PC-9 (cell line): ENCODE measurements around the gene FAF1. TPM values are rescaled to one million over a fixed set of nuclear protein-coding genes. Genes with fewer than 3 reads are reported as not detected.
"Not testable (repeated sequence)": the region's sequence is repeated elsewhere in the genome, so short reads cannot be mapped to it uniquely, and the experiment has no call there.

Source experiments
- BruUV-seq: library from RNA; stranded (reverse); fragments of 400-500 nt; replicated peaks from 2 replicates; lab custom pipeline; 2021; lab: Mats Ljungman, UMichigan
- CTCF ChIA-PET: fragments of 300-600 bp; sonication (Branson Sonifier 250); formaldehyde crosslinking; loops from one replicate; lab custom pipeline; 2022; ENCODE audit warnings: antibody characterized with exemption; lab: Charles Lee
- POLR2A ChIA-PET: fragments of 300-600 bp; sonication (Branson Sonifier 250); formaldehyde crosslinking; loops from one replicate; lab custom pipeline; 2022; ENCODE audit warnings: antibody characterized with exemption; ENCODE audit not compliant: unreplicated experiment; lab: Charles Lee
- DNase-seq, 2 experiments: peaks; one replicate each; pipeline versions ENCODE4 v3.0.0 to v3.0.0-alpha.2; 2015 to 2022; ENCODE audit warnings: mixed read lengths in 1 of 2
- H2AFZ ChIP-seq: fragments of 200-600 bp; sonication (generic); 2 replicates; pipeline ENCODE4 v1.8.1; 2017; ENCODE audit warnings: antibody characterized with exemption
- H3F3A ChIP-seq: fragments of 200-600 bp; sonication (generic); 2 replicates; pipeline ENCODE4 v1.8.1; 2017; ENCODE audit warnings: antibody characterized with exemption, mild to moderate bottlenecking, low read depth; ENCODE audit not compliant: insufficient read depth
- H3K27ac ChIP-seq: fragments of 200-600 bp; sonication (generic); 2 replicates; pipeline ENCODE4 v1.6.1; 2016; ENCODE audit warnings: mixed run types
- H3K27me3 ChIP-seq: fragments of 200-600 bp; sonication (generic); 2 replicates; pipeline ENCODE4 v1.6.1; 2016; ENCODE audit warnings: low read depth, mixed run types; ENCODE audit not compliant: insufficient read depth
- H3K36me3 ChIP-seq: fragments of 200-600 bp; sonication (generic); 2 replicates; pipeline ENCODE4 v1.6.1; 2016; ENCODE audit warnings: low read depth, mixed run types
- H3K4me1 ChIP-seq: fragments of 200-600 bp; sonication (generic); replicated peaks from 2 replicates; pipeline ENCODE4 v1.6.1; 2016; ENCODE audit warnings: mixed run types; ENCODE audit not compliant: insufficient read depth
- H3K4me2 ChIP-seq: fragments of 200-600 bp; sonication (generic); 2 replicates; pipeline ENCODE4 v1.6.1; 2017; ENCODE audit warnings: mixed run types
- H3K4me3 ChIP-seq: fragments of 200-600 bp; sonication (generic); 2 replicates; pipeline ENCODE4 v1.6.1; 2016; ENCODE audit warnings: mixed run types
- H3K79me2 ChIP-seq: fragments of 200-600 bp; sonication (generic); 2 replicates; pipeline ENCODE4 v1.6.1; 2017; ENCODE audit warnings: low read depth, mixed run types
- H3K9me2 ChIP-seq: fragments of 200-600 bp; sonication (generic); 2 replicates; pipeline ENCODE4 v1.8.1; 2017; ENCODE audit warnings: mild to moderate bottlenecking; ENCODE audit not compliant: insufficient read depth
- H3K9me3 ChIP-seq: fragments of 200-600 bp; sonication (generic); 2 replicates; pipeline ENCODE4 v1.8.1; 2016; ENCODE audit warnings: low read depth; ENCODE audit not compliant: insufficient read depth
- H4K20me1 ChIP-seq: fragments of 200-600 bp; sonication (generic); 2 replicates; pipeline ENCODE4 v1.8.1; 2017; ENCODE audit not compliant: insufficient read depth
- CTCF ChIP-seq: fragments of 200-600 bp; sonication (generic); conservative IDR thresholded peaks from 2 replicates; pipeline ENCODE4 v1.6.1; 2017; ENCODE audit warnings: mixed run types, antibody characterized with exemption, mild to moderate bottlenecking, moderate library complexity
- EZH2 ChIP-seq: fragments of 200-600 bp; sonication (generic); IDR thresholded peaks from 2 replicates; pipeline ENCODE4 v1.8.0; 2017; ENCODE audit warnings: antibody characterized with exemption, low read depth
- intact Hi-C: fragments of 100-400 bp; cut with micrococcal nuclease; formaldehyde crosslinking; loops from one replicate; pipeline ENCODE4 v1.10.0; 2022; ENCODE audit not compliant: unreplicated experiment
- total RNA-seq: library from RNA; stranded (reverse); gene quantifications from 2 replicates; pipeline ENCODE4 v1.2.3, GENCODE V29; 2021

The FAF1 gene
- total RNA-seq, 1 experiment from 2014 or later: 105 TPM

- no peak overlapping the region for H3K27ac ChIP-seq
- H3K9me2 ChIP-seq: no peaks in the 10 kb centered on the region
- intact Hi-C loops: no loop called here
- H3K9me3 ChIP-seq: no peaks in the 10 kb centered on the region
- ChIA-PET POLR2A (no interaction called here), CTCF (no interaction called here)
- no peak overlapping the region for H3K4me3 ChIP-seq
- 0 out of 2 replicates have a peak, but pooled peaks cover 7% of the 10 kb centered on the region for H3K36me3 ChIP-seq
- no peak overlapping the region for H3K4me2 ChIP-seq
- TF ChIP-seq EZH2 (no peak), CTCF (no peak)
- H3K4me1 ChIP-seq: peaks cover 16% of the 10 kb centered on the region
- BruUV-seq: no TSS peak
- DNase-seq: no peak
- H2AFZ ChIP-seq: no peak overlapping the region
- peaks cover 5% of the 10 kb centered on the region for H4K20me1 ChIP-seq
- H3K79me2 ChIP-seq: peaks cover 81% of the 10 kb centered on the region
- H3F3A ChIP-seq: peaks cover 7% of the 10 kb centered on the region
- H3K27me3 ChIP-seq: no peaks in the 10 kb centered on the region
Measured at GRCh38 chr1:50955116-50955515, 5.0 kb downstream of the FAF1 start.

GRCh38 chr1:50952566-50952965, 7.5 kb downstream of the FAF1 start:
- DNase-seq, intact Hi-C loops, H3K36me3 ChIP-seq, POLR2A ChIA-PET, H3K9me2 ChIP-seq, H3K4me1 ChIP-seq, H4K20me1 ChIP-seq, H2AFZ ChIP-seq, H3K27ac ChIP-seq, H3K4me3 ChIP-seq, BruUV-seq, H3F3A ChIP-seq, H3K9me3 ChIP-seq, H3K4me2 ChIP-seq, CTCF ChIA-PET, H3K27me3 ChIP-seq: not testable (repeated sequence)
- peaks cover 86% of the 10 kb centered on the region for H3K79me2 ChIP-seq

- Histone ChIP-seq H3K27me3 (no peaks in the 10 kb centered on the region), H3K4me1 (no peaks in the 10 kb centered on the region), H3K27ac (no peak overlapping the region), H3F3A (no peaks in the 10 kb centered on the region), H3K9me3 (no peaks in the 10 kb centered on the region), H3K4me2 (no peak overlapping the region), H3K36me3 (no peaks in the 10 kb centered on the region), H4K20me1 (peaks cover 10% of the 10 kb centered on the region), H3K4me3 (no peak overlapping the region), H3K9me2 (no peaks in the 10 kb centered on the region), H2AFZ (no peak overlapping the region), H3K79me2 (peaks cover 86% of the 10 kb centered on the region)
- no TSS peak for BruUV-seq
- ChIA-PET POLR2A (no interaction called here), CTCF (no interaction called here)
- peak in 1 of 2 experiments; percentile 39 for DNase-seq
- TF ChIP-seq CTCF (no peak), EZH2 (no peak)
- intact Hi-C loops: no loop called here
Measured at GRCh38 chr1:50950396-50950795, 9.7 kb downstream of the FAF1 start.
